ENCODE data around the gene MISP.
"Not testable (repeated sequence)": the region's sequence is repeated elsewhere in the genome, so short reads cannot be mapped to it uniquely, and the experiment has no call there.

Gene MISP, protein sequence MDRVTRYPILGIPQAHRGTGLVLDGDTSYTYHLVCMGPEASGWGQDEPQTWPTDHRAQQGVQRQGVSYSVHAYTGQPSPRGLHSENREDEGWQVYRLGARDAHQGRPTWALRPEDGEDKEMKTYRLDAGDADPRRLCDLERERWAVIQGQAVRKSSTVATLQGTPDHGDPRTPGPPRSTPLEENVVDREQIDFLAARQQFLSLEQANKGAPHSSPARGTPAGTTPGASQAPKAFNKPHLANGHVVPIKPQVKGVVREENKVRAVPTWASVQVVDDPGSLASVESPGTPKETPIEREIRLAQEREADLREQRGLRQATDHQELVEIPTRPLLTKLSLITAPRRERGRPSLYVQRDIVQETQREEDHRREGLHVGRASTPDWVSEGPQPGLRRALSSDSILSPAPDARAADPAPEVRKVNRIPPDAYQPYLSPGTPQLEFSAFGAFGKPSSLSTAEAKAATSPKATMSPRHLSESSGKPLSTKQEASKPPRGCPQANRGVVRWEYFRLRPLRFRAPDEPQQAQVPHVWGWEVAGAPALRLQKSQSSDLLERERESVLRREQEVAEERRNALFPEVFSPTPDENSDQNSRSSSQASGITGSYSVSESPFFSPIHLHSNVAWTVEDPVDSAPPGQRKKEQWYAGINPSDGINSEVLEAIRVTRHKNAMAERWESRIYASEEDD
- total RNA-seq = 0 to 0.11 (median 0) reads per million in 9 experiments

DNA sequence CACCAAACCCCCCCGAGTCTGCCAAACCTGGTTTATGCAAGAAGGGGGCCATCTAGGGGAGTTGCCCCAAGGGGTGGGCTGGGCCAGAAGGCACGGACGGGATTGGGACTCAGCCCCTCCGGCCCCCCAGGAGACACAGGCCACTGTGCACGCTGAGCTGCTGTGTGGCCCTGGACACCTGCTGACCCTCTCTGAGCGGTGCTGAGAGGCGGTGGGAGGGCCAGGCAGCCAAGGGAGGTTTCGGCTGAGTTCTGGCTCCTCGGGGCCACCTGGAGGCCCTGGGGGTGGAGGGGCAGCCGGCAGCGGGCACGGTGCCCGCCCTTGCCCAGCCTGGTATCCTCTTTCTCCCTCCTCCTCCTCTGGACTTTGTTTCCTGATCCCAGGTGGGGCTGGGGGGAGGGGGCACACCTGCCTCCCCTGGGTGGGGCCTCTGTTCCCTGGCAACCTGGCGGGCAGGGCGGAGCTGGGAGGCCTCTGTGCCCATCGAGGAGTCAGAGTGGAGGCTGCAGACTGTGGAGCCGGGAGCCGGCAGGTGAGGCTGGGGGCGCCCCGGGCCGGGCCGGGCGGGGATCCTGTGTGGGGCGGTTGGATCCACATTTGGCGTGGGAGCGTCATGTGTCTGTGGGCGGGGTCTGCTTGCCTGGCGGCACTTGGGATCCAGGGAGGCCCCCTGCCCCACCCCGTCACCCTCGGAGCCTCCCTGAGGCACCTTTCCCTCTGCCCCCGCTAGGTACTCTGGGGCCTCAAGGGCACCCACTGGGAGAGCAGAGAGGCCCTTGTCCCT, at the start of gene MISP:
TSS of gene MISP (plus strand) at position 473 of the 784 bp plus-strand sequence. CDS start 5,835 bp downstream, outside the sequence.
- Mint-ChIP-seq H3K9me3 (no peaks in the 10 kb centered on the region), H3K4me1 (ENCODE audit: low read depth in 2 of 2) (no peaks in the 10 kb centered on the region), H3K27me3 (peaks cover 0 to 9% of the 10 kb centered on the region in 2 donors), H3K4me3 (no peak within 1 kb of the TSS), H3K27ac (no peak within 1 kb of the TSS), H3K36me3 (ENCODE audit: insufficient read depth) (no peaks in the 10 kb centered on the region)
- DNase-seq = no peak
- ATAC-seq (replicated peaks) = no peak

DNA sequence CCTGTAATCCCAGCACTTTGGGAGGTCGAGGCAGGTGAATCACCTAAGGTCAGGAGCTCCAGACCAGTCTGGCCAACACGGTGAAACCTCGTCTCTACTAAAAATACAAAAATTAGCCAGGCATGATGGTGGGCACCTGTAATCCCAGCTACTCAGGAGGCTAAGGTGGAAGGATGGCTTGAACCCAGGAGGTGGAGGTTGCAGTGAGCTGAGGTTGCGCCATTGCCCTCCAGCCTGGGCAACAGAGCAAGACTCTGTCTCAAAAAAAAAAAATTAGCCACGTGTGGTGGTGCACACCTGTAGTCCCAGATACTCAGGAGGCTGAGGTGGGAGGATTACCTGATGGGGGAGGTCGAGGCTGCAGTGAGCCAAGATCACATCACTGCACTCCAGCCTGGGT, 48.1 kb upstream of the MISP start:
- H3K4me3 Mint-ChIP-seq = peak overlapping the region in 1 of 2 donors; percentile 53
- H3K4me1 Mint-ChIP-seq (ENCODE audit: low read depth in 2 of 2); ATAC-seq (replicated peaks); H3K9me3 Mint-ChIP-seq; H3K36me3 Mint-ChIP-seq (ENCODE audit: insufficient read depth); DNase-seq: not testable (repeated sequence)
- peak overlapping the region in 1 of 2 donors; percentile 20 for H3K27ac Mint-ChIP-seq
- H3K27me3 Mint-ChIP-seq = peaks cover 9 to 44% of the 10 kb centered on the region in 2 donors

DNA sequence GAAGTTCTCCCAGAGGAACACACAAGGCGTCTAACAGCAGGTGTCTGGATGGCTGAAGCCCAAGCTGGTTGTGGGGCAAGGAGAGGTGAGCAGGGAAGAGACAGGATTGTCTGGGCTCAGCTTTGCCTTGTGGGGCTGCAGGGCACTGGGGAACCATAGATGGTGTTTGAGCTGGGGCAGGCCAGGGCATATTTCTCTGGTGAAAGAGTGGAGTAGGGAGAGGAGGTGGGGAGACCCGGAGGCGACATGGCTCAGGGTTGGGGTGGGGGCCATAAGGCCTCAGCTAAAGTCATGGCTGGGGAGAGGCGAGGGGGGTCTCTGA, 47.6 kb upstream of the MISP start:
- DNase-seq (no peak), ATAC-seq (replicated peaks) (no peak)
- no peaks in the 10 kb centered on the region for H3K9me3 Mint-ChIP-seq
- peaks cover 9 to 44% of the 10 kb centered on the region in 2 donors for H3K27me3 Mint-ChIP-seq
- H3K36me3 Mint-ChIP-seq (ENCODE audit: insufficient read depth) = peaks cover 2% of the 10 kb centered on the region
- peaks cover 5 to 6% of the 10 kb centered on the region in 2 donors for H3K4me1 Mint-ChIP-seq (ENCODE audit: low read depth in 2 of 2)
- peak overlapping the region in 1 of 2 donors; percentile 20 for H3K27ac Mint-ChIP-seq
- peak overlapping the region in 1 of 2 donors; percentile 53 for H3K4me3 Mint-ChIP-seq

DNA sequence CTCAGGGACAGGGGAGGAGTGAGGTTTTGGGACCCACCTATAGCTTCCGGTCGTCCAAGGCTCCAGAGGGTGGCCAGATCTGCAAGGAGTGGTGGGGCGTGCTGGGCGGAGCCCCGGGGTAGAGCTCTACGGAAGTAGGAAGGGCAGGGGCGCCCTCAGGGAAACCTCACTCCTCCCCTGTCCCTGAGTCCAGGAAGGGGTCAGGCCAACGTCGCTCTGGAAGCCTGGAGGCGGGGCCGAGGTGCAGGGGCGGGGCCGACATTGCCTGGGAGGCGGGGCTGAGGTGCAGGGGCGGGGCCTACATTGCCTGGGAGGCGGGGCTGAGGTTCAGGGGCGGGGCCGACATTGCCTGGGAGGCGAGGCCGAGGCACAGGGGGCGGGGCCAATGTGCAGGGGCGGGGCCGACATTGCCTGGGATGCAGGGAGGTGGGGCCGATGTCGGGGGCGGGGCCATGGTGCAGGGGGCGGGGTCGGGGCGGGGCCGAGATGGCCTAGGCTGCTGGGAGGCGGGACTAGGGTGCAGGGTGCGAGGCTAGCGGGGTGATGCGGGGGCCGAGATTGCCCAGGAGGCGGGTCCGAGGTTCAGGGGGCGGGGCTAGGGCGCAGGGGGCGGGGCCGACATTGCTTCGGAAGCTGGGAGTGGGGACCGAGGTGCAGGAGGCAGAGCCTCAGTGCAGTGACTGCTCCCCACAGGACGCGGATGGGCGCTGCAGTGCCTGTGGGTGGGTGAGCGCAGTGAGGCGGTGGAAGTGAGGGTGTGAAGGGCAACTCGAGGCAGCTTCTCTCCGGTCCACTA, 47.1 kb upstream of the MISP start:
- Mint-ChIP-seq H3K27me3 (peaks cover 9 to 39% of the 10 kb centered on the region in 2 donors), H3K36me3 (ENCODE audit: insufficient read depth) (peaks cover 2% of the 10 kb centered on the region), H3K27ac (peak overlapping the region in 1 of 2 donors; percentile 20), H3K4me1 (ENCODE audit: low read depth in 2 of 2) (peaks cover 5 to 6% of the 10 kb centered on the region in 2 donors), H3K4me3 (peak overlapping the region in 1 of 2 donors; percentile 53), H3K9me3 (no peaks in the 10 kb centered on the region)
- DNase-seq (peak; percentile 57), ATAC-seq (replicated peaks) (peak; percentile 64)

DNA sequence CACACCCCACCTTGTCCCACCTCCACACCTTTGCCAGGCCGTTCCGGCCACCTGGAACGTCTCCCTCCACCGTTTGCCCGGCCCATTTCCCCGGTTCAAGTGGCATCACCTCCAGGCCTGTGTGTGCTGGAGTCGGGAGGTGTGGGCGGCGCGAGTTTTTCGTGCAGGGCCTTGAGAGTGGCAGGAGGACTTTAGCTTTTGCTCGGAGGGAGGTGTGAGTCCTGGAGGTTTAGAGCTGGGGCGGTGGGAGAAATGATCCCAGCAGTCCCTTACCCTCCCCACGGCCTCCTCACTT, 46.5 kb upstream of the MISP start:
- Mint-ChIP-seq H3K27me3 (peaks cover 9 to 33% of the 10 kb centered on the region in 2 donors), H3K27ac (no peak overlapping the region), H3K4me1 (ENCODE audit: low read depth in 2 of 2) (peaks cover 5 to 6% of the 10 kb centered on the region in 2 donors), H3K36me3 (ENCODE audit: insufficient read depth) (peaks cover 2% of the 10 kb centered on the region), H3K9me3 (no peaks in the 10 kb centered on the region), H3K4me3 (peak overlapping the region in 1 of 2 donors; percentile 14)
- no peak for DNase-seq
- no peak for ATAC-seq (replicated peaks)

DNA sequence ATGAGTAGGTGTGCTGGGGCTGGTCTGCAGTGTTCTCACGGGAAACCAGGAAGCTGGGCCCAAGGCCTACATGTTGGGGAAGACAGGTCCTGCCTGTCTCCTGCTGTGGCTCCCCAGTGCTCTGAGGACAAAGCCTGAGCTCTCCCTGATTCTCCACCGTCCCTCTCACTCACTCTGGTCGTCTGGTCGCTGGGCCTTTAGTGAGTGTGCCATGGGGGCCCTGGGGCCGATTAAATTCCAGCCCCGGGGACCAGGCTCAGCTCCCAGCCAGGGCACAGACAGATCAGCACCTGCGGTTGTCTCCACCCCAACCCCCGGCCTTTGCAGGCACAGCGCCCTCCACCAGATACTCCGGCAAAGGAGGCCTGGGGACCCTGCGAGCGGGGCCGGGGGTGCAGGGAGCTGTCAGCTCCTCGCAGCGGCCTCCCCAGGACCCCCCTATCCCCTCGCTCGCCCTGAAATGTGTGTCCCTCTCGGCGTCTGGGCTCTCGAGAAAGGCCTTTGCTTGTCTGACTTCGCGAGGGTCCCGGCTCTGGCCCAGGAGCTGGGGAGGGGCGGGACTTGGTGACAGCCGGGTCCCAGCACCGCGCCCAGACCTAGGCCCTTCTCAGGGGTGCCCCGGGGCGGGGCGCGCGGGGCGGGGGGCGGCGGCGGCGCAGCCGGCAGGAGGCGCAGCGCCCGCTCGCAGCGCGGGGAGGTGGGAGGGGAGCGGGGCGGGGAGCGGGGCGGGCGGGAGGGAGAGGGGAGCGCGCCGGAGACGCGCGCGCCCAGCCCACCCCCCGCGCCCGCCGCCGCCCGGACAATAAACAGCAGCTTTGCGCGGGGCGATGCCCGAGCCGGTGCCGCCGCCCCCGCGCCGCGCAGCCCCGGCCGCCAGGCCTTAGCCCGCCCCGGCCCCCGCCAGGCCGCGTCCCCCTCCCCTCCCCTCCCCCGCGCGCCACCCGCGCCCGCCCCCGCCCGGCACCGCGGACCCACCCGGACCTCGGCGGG, 42.5 kb upstream of the MISP start, which contains the start of gene PALM:
TSS of gene PALM (plus strand) at position 782 of the 990 bp plus-strand sequence. CDS start 212 bp downstream, outside the sequence.
- Mint-ChIP-seq H3K27ac (no peak within 1 kb of the TSS), H3K9me3 (no peaks in the 10 kb centered on the region), H3K27me3 (peaks cover 34 to 48% of the 10 kb centered on the region in 2 donors), H3K4me3 (no peak within 1 kb of the TSS), H3K4me1 (ENCODE audit: low read depth in 2 of 2) (peaks cover 2 to 3% of the 10 kb centered on the region in 2 donors), H3K36me3 (ENCODE audit: insufficient read depth) (no peaks in the 10 kb centered on the region)
- ATAC-seq (replicated peaks) (no peak), DNase-seq (no peak)

DNA sequence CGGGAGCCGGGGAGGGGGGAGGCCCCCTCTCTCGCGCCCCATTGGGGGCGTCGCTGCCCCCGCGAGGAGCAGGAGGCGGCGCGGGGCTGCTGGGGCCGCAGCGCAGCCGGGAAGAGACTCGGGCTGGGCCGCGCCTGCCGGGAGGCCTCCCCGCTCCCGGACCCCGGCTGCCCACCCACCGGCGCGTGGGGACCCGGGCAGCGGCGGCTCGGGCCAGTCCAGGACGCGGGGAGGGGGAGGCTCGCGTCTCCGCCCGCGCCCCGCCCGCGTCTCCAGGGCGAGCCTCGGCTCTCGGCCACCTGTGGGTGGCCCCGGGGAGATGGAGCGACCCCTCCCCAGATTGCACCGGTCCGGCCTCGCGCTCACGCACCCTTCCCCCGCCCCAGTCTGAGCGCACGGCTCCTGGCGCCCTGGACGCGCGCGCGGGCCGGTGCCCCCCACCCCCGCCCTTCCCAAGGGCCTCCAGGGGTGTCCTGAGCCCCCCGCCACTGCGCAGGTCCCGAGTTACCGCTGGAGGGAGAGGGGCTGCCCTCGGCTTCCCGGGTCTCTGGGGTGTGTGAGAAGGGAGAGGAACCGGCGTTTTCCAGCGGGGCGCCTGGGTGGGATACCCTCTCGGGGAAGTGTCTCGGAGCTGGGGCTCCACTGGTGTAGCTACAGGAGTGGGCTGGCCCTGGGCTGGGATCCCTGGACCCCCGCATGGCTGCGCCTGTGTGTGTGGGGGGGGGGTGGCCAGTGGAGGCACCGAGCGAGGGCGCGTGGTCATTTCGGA, 41.5 kb upstream of the MISP start:
- peaks cover 34 to 47% of the 10 kb centered on the region in 2 donors for H3K27me3 Mint-ChIP-seq
- H3K4me1 Mint-ChIP-seq (ENCODE audit: low read depth in 2 of 2) = no peaks in the 10 kb centered on the region
- no peaks in the 10 kb centered on the region for H3K36me3 Mint-ChIP-seq (ENCODE audit: insufficient read depth)
- no peak overlapping the region for H3K4me3 Mint-ChIP-seq
- H3K27ac Mint-ChIP-seq = no peak overlapping the region
- H3K9me3 Mint-ChIP-seq = no peaks in the 10 kb centered on the region
- no peak for DNase-seq
- no peak for ATAC-seq (replicated peaks)

DNA sequence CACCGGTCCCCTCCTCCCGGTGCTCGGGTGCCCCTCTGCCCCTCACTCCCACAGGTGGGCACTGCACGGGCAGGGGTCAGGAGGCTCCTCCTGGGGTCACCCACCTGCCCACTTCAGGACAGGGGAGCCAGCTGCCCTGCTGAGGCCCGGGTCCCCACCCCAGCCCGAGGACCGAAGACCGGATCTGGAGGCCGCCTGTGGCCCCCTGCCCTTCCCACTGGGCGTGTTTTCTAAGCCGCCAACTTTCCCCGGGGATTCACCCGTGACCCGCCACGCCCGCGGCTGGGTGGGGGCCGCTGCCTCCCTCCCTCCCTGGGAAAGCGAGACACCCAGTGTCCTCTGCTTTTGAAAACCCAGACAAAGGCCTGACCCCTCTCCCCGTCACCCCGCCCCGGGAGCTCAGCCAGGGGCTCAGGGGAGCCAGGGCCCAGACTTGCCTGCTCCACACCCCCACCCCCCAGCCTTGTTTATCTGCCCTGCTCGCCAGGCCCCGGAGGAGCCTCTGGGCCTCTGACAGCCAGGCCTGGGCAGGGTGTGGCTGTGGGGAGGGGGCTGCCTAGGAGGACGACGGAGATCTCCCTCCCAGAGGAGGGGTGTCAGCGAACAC, 40.8 kb upstream of the MISP start:
- no peaks in the 10 kb centered on the region for H3K9me3 Mint-ChIP-seq
- H3K27me3 Mint-ChIP-seq = peaks cover 34 to 48% of the 10 kb centered on the region in 2 donors
- no peak for DNase-seq
- no peak for ATAC-seq (replicated peaks)
- no peaks in the 10 kb centered on the region for H3K4me1 Mint-ChIP-seq (ENCODE audit: low read depth in 2 of 2)
- no peak overlapping the region for H3K27ac Mint-ChIP-seq
- H3K36me3 Mint-ChIP-seq (ENCODE audit: insufficient read depth) = no peaks in the 10 kb centered on the region
- no peak overlapping the region for H3K4me3 Mint-ChIP-seq

DNA sequence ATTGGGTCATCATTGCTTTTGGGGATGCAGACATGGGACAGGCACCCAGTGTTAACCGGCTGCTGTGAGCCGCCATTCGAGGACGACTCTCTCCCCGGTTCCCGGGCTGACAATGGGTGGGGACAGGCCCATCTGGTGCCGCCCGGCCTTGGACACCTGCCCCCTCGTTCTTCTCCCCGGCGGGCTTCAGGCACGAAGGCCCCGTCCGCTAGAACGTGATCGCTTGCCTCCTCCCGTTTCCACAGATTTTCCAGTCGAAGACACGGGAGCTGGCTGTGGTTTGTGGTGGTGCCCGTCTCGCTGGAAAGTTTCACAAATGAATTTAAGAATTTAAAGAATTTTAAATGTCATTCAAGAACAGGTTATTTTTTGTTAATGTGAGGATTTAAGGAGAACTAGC, 40.1 kb upstream of the MISP start:
- Mint-ChIP-seq H3K27ac (no peak overlapping the region), H3K36me3 (ENCODE audit: insufficient read depth) (no peaks in the 10 kb centered on the region), H3K27me3 (peaks cover 40 to 55% of the 10 kb centered on the region in 2 donors), H3K4me3 (no peak overlapping the region), H3K9me3 (peaks cover 6 to 7% of the 10 kb centered on the region in 2 donors), H3K4me1 (ENCODE audit: low read depth in 2 of 2) (no peaks in the 10 kb centered on the region)
- no peak for ATAC-seq (replicated peaks)
- no peak for DNase-seq

DNA sequence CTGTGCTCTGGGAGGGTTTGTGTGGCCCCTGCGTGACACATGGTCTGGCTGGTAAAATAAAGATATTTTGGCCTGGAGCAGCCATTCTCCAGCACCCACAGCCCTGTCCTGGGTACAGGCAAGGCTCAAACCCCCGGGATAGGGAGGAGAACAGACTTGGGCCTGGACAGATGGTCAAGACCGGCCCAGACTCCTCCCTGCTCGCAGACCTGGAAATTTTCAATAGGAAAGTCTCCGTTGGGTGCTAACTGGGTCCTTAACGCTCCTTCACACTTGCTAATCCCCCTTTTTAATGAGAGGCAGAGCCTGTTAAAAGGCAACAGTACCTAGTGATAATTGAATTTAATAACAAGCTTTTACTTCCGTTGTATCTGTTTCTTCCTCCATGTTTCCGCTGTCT, 39.7 kb upstream of the MISP start:
- Mint-ChIP-seq H3K9me3 (peaks cover 6 to 8% of the 10 kb centered on the region in 2 donors), H3K27ac (no peak overlapping the region), H3K27me3 (peaks cover 42 to 60% of the 10 kb centered on the region in 2 donors), H3K4me1 (ENCODE audit: low read depth in 2 of 2) (no peaks in the 10 kb centered on the region), H3K4me3 (no peak overlapping the region), H3K36me3 (ENCODE audit: insufficient read depth) (no peaks in the 10 kb centered on the region)
- ATAC-seq (replicated peaks) (no peak), DNase-seq (no peak)

DNA sequence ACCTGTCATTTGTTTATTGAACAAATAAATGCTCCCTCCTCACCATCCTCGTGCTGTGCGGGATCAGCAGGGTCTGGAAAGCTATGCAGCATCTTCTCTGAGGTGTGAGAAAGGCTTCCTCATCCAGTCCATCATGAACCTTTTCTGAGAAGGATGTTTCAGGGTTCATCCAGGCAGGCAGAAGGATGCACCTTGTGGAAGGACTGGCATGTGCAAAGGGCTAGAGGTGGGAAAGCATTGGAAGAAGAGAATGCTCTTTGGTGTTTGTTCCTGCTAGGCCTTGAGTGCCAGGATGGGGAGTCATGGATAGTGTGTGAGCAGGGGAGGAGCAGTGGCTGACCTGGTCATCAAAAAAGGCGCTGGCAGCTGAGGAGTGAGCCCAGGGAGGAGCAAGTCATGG, 35.6 kb upstream of the MISP start:
- no peak overlapping the region for H3K4me3 Mint-ChIP-seq
- no peaks in the 10 kb centered on the region for H3K4me1 Mint-ChIP-seq (ENCODE audit: low read depth in 2 of 2)
- no peak for ATAC-seq (replicated peaks)
- H3K27ac Mint-ChIP-seq = no peak overlapping the region
- no peaks in the 10 kb centered on the region for H3K36me3 Mint-ChIP-seq (ENCODE audit: insufficient read depth)
- H3K9me3 Mint-ChIP-seq = peaks cover 6 to 8% of the 10 kb centered on the region in 2 donors
- peaks cover 45 to 65% of the 10 kb centered on the region in 2 donors for H3K27me3 Mint-ChIP-seq
- no peak for DNase-seq
